GM18519 (cell line): Measurements from ENCODE around the gene ABAT.
"Not testable (repeated sequence)": the region's sequence is repeated elsewhere in the genome, so short reads cannot be mapped to it uniquely, and the experiment has no call there.

Experiments
- ATAC-seq: cut with Tn5 transposase; IDR thresholded peaks from one replicate; pipeline ENCODE4 v1.9.1; 2021; ENCODE audit warnings: mild to moderate bottlenecking, moderate library complexity; ENCODE audit not compliant: unreplicated experiment, low FRiP score

Gene ABAT

DNA sequence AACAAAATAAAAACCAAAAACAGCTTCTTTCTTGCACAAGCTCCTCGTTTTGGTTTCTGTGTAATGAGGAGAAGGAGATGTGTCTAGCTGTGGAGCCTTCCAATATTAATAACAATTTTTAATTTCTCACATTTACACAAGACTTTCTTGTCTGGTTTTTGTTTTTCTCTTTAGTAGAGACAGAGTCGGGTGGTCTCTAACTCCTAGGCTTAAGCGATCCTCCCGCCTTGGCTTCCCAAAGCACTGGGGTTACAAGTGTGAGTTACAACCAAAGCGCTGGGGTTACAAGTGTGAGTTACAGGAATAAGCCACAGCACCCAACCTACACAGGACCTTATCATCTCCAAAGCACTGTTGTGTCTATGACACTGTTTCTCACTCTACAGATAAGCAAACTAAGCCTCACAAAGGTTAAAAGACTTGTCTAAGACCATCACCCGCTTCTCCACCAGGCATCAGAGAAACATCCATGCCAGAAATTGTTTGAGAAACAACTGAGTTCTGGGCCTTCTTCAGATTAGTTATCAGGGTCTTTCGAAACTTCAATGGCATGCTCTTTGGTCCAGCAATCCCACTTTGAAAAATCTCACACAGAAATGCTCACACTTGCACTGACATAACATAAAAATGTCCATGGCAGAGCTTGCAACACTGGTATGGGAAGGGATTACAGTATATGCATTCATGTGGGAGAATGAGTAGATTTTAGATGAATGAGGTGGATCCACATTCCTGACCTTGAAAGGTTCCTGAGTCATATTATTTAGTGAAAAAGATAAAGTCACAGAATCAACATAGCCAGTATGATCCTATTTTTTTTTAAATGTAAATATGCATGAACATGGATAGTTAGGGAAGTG lies 3.9 kb downstream of the ABAT start:
- no peak for ATAC-seq

DNA sequence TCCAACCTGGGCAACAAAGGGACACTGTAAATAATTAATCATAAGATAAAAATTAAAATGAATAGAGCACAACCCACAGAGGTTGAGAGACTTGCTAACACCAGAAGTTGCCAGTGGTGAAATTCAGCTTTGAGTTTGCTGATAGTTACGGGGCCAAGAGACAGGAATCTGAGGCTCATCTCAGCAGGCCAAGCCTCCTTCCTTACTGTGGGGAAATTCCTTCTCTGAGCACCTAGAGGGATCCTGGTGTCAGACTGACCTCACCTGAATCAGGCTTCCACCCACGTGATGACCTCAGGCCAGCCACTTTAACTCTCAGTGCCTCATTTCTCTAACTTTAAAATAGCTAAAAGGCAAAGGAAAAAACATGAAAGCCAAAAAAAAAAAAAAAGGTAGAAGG lies 4.7 kb downstream of the ABAT start:
- no peak for ATAC-seq

DNA sequence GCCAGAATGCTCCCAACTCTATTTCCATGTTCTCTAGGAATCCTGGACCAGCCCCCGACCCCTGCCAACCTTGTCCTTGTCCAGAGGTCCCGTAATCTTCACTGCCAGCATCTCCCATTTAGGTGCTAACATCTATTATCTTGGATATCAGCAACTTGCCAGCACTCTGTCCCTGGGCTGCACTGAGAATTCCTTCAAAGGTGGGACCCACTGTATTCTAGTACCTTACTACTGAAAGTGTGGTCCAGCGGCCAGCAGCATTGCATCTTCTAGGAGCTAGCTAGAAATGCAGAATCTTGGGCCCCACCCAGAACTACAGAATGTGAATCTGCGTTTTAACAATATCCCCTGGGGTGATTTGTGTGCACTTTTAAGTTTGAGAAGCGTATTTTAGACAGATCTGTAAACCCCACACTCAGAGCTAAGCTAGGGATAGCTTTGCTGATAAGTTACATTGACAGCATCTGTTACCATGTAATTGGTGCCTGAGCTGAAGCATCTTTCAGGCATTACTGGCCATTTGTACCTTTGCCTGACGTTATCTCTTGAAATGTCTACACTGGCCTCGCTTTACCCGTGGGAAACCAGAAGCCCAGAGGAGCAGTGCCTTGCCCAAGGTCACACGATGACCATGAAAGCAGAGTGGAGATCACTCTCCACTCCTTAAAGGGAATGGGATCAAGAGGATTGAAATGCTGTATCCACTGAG lies 8.3 kb downstream of the ABAT start:
- no peak for ATAC-seq

DNA sequence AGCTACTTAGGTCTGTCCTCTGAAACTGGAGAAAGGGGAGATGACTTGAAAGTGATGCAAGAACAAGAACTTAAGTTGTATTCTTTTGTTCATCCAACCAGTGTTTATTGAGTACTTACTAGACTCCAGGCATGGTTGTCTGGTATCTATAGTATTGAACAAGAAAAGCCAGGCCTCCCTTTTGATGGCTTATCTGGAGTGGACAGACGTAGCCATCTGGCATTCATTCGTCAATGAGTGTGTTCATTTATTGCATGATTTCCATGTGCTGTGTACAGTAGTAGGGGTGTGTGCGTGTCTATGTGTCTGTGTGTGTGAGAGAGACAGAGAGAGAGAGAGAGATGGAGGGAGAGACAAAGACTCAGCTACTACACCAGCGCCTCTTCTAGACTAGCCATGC lies 9.2 kb downstream of the ABAT start:
- ATAC-seq: no peak

DNA sequence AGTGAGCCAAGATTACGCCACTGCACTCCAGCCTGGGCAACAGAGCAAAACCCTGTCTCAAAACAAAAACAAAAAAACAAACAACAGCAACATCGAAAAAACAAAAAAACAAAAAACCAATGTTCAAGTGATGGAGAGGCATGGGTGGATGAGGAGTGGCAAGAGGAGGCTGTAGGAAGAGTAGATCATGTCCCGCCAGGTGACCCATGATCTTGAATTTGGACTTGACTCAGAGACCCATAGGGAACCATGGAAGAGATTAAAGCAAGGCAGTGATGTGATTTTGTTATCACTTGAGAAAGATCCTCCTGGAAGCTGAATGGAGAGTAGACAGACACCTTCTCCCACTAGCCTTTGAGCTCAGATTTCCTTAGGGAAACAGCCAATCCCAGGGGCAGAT lies 11.2 kb downstream of the ABAT start:
- ATAC-seq: no peak

DNA sequence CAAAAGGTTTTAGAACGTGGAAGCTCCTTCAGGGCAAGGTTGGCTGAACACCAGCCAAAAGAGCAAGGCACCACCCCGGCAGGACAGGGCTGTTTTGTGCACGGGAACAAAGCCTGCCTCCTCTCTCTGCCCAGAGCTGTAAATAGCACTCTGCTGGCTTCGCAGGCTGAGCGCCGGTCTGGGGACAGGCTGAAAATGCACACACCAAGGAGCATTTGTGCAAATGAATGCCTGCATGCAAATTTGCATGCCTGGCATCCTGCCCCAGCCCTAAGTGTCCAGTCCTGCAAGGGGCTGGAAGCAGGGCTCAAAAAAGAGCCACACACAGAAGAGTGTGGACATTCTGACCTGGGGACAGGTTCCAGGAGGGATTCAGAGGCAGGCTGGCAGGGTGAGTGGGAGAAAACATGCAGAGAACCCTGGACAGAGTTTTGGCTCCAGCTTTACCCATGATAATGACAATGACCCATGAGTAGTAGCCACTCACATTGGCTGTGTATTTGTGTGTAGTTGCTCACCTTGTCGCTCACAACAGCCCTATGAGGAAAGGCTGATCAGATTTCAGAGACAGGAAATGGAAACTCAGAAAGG lies 11.7 kb downstream of the ABAT start:
- ATAC-seq: no peak

DNA sequence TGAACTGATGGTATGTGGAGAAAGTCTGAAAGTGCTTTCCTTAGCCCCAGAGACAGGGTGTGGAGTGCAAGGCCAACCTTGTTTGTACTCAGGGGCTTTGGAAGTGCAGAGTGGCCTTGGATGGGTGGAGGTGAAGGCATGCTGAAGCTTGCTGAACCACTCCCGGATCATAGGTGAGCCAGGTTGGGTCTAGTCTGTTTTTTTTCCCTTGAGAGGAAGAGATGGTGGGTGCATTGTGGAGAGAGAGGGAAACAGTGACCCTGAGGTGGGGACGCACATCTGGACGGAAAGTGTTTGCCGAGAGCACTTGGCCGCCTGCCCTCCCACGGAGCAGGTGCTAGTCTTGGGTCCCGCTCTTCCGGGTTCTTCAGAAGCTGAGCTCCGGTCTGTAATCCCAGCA lies 12.5 kb downstream of the ABAT start:
- no peak for ATAC-seq

DNA sequence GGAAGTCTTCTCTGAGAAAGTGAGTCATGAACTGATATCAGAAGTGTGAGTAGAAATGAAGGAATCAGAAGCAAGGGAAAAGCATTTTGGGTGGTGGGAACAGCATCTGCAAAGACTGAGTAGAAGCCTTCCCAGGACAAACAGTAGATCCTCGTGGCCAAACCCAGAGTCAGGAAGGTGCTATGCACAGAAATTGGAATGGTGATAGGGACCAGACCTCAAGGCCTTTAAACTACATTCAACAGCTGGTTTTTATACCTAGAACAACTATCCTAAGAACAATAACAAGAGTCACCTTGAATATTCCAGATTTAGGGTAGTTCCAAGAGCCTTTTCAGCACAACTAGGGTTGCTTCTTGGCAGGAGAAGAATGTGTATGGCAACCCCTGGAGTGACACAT lies 15.3 kb downstream of the ABAT start:
- no peak for ATAC-seq

DNA sequence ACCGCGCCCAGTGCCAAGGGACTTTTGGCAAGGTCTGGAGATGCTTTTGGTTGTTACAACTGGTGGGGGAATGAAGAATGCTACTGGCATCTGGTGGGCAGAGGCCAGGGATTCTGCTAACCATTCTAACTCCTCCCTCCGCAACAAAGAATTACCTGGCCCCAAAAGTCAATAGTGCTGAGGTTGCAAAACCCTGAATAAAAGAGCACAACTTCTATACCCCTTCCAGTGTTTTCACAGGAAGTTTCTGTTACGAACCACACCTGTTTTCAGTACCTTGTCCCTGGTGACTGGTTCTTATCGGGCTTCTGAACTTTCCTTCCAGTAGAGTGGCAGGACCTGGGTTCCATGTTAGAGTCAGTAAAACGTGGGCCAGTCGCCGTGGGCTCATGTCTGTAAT lies 17.3 kb downstream of the ABAT start:
- no peak for ATAC-seq

DNA sequence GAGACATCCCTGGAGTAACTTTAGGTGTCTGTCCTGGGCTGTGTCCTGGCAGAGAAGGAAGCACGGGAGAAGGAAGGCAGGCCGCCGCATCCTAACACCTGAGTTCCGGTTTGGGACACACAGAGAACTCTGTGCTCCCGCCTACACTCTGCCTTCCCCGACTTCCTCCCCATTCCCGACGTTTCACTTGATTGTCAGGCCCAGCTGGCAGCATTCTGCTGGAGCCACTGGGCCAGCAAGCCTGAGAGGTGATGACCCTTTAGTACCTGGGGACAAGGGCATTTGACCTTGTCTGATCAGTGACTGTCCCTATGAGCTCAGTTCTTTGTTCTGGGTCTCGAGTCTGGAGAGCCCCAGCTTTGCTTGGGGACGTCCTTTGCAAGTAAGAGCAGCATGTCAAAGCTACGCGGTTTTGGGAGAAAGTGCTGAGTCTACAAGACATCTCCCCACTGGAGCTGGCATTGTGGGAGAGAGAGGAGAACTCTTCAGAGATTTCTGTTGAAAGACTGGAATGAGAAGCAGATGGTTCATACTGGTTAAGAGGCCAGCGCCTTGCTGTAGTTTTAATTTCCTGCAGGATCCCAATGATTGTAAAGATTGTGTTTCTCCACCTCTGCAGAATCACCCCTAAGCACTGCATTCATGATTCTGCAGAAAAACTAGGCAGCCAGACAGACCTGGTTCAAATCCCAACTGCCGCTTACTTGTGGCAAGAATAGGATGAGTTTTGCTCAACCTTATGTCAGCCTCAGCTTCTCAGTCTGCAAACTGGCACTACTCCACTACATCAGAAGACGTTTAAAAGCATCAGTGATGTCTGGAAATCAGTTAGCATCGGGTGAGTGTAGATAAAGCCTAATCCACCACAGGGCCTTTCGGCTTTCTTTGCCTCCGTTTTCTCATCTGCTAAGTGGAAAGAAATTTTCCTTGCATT lies 20.6 kb downstream of the ABAT start:
- no peak for ATAC-seq

DNA sequence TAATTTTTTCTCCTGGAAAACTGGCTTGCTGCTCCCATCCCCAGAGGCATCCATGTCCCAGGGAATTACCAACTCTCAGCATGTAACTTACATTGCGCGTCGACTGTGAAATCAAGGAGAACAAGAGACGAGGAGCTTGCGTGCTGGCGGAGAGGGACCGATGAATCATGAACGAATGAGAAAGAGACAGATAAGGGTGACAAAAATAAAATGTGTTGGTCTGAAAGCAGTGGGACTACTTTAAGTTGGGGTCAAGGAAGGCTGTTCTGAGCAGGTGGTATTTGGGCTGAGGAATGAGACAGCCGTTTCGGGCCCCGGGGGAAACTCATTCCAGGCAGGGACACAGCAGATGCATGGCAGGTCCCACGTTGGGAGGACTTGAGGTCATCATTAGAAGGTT lies 22.5 kb downstream of the ABAT start:
- no peak for ATAC-seq

DNA sequence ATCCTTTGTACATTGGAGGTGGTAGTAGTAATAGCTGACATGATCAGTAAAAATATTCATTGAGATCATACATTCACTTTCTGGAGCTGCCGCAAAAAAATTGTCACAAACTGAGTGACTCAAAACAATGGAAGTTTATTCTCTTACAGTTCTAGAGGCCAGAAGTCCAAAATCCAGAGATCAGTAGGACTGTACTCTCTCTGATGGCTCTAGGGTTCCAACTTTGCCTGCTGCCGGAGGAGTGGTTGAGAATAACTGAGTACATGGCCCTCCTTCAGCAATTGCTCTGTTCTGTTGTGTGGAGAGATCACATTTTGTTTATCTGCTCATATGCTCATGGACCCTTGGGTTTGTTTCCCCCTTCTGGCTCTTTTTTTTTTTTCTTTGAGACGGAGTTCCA lies 23.5 kb downstream of the ABAT start:
- ATAC-seq: no peak

DNA sequence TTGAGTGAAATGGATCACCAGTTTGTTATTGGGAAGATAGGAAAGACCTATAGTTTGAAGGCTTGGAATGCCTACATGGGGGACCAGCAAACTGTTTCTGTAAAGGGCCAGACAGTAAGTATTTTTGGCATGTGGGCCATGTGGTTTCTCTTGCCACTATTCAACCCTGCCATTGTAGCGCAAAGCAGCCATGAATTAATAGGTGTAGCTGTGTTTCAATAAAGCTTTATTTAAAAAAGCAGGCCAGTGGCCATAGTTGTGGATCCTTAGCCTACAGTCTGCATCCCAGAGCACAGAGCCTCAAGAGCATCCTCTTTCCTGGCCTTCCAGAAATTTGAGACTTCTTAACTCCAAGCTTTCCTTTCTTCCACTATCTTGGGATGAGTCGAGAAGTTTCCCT lies 29.3 kb downstream of the ABAT start:
- ATAC-seq: no peak

DNA sequence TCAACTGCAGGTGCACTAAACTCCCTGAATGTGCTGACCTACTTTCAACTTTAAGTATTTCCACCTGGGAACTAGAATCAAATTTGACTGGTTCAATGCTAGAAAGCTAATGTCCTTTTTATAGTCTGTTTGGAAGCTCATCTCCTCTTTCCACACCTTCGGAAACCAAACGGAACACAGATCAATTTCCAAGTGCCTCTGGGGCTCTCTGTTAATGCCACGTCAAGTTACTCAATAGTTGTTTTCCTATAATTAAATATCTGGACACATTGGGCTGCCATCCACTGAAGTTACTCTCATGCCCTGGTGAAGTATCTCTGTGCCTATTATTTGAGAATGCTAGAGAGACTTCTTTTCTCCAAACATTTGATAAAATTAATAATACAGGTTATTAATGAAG lies 29.7 kb downstream of the ABAT start:
- ATAC-seq: no peak

DNA sequence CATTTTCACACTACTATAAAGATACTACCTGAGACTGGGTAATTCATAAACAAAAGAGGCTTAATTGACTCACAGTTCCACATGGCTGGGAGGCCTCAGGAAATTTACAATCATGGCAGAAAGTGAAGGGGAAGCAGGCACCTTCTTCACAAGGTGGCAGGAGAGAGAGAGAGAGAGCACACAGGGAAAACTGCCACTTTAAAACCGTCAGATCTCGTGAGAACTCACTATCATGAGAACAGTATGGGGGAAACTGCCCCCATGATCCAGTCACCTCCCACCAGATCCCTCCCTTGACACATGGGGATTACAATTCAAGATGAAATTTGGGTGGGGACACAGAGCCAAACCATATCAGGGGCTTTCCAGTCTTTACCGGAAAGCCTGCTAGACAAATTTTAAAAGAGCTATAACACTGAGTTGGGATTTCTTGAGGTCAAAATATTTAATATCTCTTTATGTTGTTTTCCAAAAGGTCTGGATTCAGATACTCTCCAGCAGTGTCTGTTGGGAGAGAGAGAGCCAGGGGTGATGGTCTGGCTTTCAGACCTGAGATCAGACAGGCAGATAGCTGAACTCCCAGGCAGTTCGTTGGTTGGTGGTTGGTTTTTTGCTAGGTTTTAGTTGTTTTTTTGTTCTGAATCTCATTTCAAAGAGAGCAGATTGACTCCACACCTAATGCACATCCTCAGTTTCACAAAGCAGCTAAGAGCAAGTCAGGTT lies 30.8 kb downstream of the ABAT start:
- not testable (repeated sequence) for ATAC-seq

DNA sequence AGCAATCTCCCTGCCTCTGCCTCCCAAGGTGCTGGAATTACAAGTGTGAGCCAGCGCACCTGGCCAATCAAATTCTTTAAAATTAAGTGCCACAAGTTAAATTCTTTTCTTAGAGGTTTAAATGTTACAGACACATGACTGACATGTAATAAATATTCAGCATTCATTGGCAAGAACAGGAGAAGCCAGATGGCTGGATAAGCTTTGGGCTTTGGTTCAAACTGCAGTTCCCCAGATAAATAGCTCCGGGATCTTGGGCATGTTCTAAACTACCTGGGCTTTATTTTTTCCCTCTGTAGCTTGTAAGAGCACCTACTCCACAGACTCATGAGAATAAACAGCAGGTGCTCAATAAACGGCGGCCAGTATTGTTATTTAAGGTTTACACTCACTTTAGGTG lies 34.1 kb downstream of the ABAT start:
- no peak for ATAC-seq

DNA sequence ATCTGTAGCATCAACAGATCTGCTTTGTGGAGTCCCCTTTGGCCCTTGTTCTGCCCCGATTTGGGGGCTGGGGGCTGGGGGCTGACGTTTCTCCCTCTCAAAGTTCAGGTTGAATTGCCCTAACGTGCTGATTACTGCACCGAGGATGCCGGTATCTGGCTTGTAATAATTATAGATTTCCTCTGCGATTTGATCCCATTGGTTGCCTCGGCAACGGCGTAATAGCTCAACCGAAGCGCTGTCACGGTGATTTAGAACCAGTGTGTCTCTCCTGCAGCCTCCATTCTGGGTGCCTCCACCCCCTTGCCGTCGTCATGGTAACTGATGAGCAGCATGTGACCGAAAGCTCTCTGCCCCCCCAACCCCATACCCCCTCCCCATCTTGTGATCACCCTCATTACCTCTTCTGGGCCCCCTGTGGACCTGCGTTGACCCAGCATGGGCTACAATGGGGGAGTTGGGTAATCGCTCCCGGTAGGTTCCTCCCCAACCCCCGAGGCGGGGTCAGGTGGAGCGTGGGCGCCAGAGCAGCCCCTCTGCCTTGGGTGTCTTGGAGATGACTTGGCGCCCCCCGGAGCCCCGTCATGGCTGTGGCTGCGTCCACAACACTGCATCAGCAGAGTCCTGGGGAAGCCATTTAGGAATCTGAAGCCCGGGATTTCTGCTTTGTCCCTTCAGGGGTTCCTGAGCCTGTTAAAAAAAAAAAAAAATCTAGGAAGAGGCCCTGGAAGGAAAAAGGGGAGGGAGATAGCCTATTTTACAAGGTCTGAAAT lies 38.4 kb downstream of the ABAT start:
- ATAC-seq: no peak

DNA sequence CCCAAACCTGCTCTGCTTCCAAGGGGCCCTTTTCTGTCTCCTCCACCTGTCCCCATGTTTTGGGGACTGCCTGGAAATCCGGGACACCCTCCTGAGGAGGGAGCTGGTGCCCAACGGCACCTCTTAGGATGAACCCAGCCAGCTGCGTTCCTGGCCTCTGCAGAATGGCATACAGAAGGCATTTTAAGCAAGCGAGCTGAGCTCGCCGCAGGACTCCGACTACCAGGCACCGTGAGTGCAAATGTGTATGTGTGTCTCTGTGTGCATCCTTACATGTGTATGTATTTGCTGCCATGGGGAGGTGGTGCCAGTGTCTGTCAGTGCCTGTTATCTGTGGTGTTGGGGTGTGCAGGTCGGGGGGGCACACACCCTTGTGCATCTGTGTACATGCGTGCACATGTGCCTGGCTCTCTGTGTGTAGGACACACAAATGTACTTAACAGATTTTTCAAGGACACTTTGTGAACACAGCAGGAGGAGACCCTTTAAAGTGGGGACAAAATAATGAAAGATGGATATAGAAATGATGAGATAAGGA lies 39.3 kb downstream of the ABAT start:
- ATAC-seq: no peak

DNA sequence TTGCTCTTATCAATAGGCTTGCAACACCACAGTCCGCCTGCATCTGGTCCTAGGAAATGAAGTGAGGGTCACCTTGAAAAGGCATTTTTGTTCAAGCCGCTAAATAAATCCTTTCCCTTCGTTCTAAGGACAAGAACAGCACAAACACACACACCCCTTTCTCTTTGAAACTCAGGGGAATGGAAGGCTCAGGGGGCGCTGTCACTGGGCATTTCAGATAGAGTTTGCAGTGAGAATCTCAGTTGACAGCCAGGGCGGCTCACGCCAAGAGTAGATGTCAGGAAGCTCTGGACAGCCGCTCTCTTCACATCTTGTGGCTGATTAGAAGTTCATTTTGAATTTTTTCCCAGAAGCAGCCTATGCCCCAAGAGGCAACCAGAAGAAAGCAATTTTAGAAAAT lies 39.8 kb downstream of the ABAT start:
- no peak for ATAC-seq
